ENCODE data around the gene ZNF525. TPM values are rescaled to one million over a fixed set of nuclear protein-coding genes. Genes with fewer than 3 reads are reported as not detected.
"Not testable (repeated sequence)": the region's sequence is repeated elsewhere in the genome, so short reads cannot be mapped to it uniquely, and the experiment has no call there.

The ZNF525 gene
- total and polyA plus RNA-seq, 5 donors: 2.1 to 9.3 (median 6.8) TPM

DNA sequence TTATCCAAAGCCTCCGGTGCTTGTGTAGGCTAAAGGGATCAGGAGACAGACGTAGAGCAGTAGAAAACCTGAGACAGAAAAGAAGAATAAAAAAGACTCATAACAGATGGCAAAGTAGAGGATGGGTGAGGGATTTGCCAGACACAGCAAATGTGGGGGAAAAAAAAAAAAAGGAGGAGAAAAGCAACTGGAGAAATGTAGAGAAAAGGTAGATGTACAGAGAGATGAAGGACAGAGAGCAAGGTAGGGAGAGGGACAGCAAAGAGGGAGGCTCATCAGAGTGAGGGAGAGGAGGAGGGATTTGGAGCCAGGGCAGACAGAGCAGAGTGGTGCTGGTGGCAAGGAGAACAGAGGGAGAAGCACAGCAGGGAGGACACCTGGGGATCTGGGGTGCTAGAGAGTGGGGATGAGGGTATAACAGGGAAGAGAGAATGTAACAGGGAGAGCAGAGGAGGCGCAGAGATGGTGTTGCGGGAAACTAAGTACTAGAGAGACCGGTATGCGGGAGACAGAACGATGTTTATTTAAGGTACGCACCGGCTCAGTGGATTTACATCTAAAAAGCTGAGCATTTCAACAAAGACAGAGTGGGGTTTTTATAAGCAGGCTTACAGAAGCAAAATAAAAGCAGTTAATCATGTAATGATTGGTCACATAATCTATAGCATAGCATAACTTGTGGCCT is 30.5 kb downstream of the ZNF525 start:
- H3K27ac ChIP-seq (ENCODE audit: low read length); intact Hi-C loops (cut with DNase I); H3K27me3 ChIP-seq (ENCODE audit: control insufficient read depth, insufficient read depth); ATAC-seq; H3K9me3 ChIP-seq (ENCODE audit: control insufficient read depth, low read length); DNase-seq; H3K4me1 ChIP-seq (ENCODE audit: control insufficient read depth, insufficient read depth, low read length): not testable (repeated sequence)
- peak overlapping the region; percentile 92 for H3K4me3 ChIP-seq (ENCODE audit: low read length)
- WGBS: 10% methylated on average over 9 of the region's 9 CpGs

DNA sequence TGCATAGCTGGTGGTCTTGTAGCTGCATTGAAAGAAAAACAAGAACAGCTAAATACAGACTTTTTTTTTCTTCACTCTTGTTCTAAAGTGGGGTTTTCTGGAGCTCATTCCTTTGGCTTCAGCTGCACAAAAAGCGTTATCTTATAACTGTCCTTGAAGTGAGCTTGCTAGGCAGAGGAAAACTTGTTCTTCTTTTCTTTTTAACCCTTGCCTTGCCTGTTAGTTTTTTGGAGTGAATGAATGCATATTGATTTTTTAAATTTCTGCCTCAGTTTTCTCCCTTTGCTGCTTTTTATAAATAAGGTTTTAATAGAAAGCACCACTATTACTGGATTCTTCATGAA is 31.0 kb downstream of the ZNF525 start:
- intact Hi-C loops (cut with DNase I): no loop called here

DNA sequence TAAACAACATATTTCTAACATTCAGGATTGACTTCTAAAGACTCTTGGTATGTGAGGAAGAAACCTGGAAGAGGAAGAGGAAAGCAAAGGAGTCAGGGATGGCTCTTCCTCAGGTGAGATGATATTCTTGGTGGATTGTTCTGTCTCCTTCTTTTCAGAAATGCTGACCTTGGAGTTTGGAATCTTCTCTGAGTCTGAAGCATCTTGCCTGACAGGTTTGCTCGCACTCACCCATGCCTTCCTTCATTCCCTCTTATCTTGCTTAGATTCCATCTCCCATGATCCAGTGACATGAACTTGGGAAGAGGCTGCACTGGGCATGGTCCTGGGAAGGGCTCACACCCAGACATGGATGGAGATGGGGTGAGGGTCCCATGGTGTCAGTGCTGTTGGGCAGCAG is 32.4 kb downstream of the ZNF525 start:
- H3K4me3 ChIP-seq (ENCODE audit: low read length); H3K27me3 ChIP-seq (ENCODE audit: control insufficient read depth, insufficient read depth); H3K9me3 ChIP-seq (ENCODE audit: control insufficient read depth, low read length); intact Hi-C loops (cut with DNase I); ATAC-seq; H3K27ac ChIP-seq (ENCODE audit: low read length); DNase-seq; H3K4me1 ChIP-seq (ENCODE audit: control insufficient read depth, insufficient read depth, low read length): not testable (repeated sequence)
- WGBS: 90% methylated on average over 1 of the region's 1 CpG

More for the DNA sequence above, 31.0 kb downstream of the ZNF525 start:
- H3K27ac ChIP-seq (ENCODE audit: low read length): no peak overlapping the region
- H3K4me3 ChIP-seq (ENCODE audit: low read length): no peak overlapping the region
- ATAC-seq: no peak
- no peaks in the 10 kb centered on the region for H3K9me3 ChIP-seq (ENCODE audit: control insufficient read depth, low read length)
- 6% methylated on average over 1 of the region's 1 CpG for WGBS
- DNase-seq: no peak
- no peaks in the 10 kb centered on the region for H3K4me1 ChIP-seq (ENCODE audit: control insufficient read depth, insufficient read depth, low read length)
- H3K27me3 ChIP-seq (ENCODE audit: control insufficient read depth, insufficient read depth): no peaks in the 10 kb centered on the region

DNA sequence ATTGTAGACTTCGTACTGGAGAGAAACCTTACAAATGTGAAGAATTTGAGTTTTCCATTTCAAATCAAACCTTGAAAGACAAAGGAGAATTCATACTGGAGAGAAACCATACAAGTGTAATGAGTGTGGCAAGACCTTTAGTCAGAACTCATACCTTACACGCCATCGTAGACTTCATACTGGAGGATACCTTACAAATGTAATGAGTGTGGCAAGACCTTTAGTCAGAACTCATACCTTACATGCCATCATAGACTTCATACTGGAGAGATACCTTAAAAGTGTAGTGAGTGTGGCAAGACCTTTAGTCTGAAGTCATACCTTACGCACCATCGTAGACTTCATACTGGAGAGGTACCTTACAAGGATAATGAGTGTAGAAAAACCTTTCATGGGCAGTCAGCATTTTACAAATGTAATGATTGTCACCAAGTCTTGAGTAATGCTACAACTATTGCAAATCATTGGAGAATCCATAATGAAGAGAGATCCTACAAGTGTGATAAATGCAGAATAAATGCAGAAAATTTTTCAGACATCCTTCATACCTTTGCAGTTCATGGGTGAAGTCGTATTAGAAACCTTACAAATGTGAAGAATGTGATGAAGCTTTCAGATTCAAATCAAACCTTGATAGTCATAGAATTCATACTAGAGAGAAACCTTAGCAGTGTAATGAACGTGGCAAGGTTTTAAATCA is 44.1 kb downstream of the ZNF525 start:
- no peak overlapping the region for H3K4me3 ChIP-seq (ENCODE audit: low read length)
- 93% methylated on average over 7 of the region's 7 CpGs for WGBS
- intact Hi-C loops (cut with DNase I): no loop called here
- H3K9me3 ChIP-seq (ENCODE audit: control insufficient read depth, low read length): peaks cover 2% of the 10 kb centered on the region
- no peak overlapping the region for H3K27ac ChIP-seq (ENCODE audit: low read length)
- no peak for ATAC-seq
- H3K27me3 ChIP-seq (ENCODE audit: control insufficient read depth, insufficient read depth): no peaks in the 10 kb centered on the region
- DNase-seq: no peak
- no peaks in the 10 kb centered on the region for H3K4me1 ChIP-seq (ENCODE audit: control insufficient read depth, insufficient read depth, low read length)

DNA sequence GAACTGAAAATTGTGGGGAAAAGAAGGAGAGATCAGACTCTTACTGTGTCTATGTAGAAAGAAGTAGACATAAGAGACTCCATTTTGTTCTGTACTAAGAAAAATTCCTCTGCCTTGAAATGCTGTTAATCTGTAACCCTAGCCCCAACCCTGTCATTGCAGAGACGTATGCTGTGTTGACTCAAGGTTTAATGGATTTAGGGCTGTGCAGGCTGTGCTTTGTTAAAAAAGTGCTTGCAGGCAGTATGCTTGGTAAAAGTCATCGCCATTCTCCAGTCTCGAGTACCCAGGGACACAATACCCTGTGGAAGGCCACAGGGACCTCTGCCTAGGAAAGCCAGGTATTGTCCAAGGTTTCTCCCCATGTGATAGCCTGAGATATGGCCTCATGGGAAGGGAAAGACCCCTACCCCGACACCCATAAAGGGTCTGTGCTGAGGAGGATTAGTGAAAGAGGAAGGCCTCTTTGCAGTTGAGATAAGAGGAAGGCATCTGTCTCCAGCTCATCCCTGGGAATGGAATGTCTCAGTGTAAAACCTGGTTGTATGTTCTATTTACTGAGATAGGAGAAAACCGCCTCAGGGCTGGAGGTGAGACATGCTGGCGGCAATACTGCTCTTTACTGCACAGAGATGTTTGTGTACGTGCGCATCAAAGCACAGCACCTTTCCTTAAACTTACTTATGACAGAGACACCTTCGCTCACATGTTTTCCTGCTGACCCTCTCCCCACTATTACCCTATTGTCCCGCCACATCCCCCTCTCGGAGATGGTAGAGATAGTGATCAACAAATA is 55.2 kb downstream of the ZNF525 start:
- H3K4me1 ChIP-seq (ENCODE audit: control insufficient read depth, insufficient read depth, low read length); H3K27me3 ChIP-seq (ENCODE audit: control insufficient read depth, insufficient read depth); DNase-seq; H3K9me3 ChIP-seq (ENCODE audit: control insufficient read depth, low read length); H3K4me3 ChIP-seq (ENCODE audit: low read length); ATAC-seq; H3K27ac ChIP-seq (ENCODE audit: low read length): not testable (repeated sequence)
- WGBS: 61% methylated on average over 11 of the region's 11 CpGs
- intact Hi-C loops (cut with DNase I): loop anchor here in 2 of 4 donors (10.0 kb wide), 2 partner anchors 94 to 324 kb away; no protein-coding TSS in a partner anchor

DNA sequence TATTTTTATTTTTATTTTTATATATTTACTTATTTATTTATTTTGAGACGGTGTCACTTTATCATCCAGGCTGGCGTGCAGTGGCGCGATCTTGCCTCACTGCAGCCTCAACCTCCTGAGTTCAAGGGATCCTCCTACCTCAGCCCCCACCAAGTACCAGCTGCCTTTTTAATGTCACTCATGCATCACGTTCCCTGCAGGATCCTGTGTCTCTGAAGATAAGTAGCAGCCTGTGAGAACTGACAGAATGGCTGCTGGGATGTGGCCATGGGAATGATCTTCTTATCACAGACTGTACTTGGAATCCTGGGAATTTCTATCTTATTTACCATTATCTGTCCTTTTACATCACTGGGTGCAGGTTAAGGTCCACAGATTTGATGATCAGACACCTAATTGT is 57.0 kb downstream of the ZNF525 start:
- H3K27me3 ChIP-seq (ENCODE audit: control insufficient read depth, insufficient read depth): no peaks in the 10 kb centered on the region
- intact Hi-C loops (cut with DNase I): loop anchor here in 2 of 4 donors (10.0 kb wide), 2 partner anchors 92 to 322 kb away; no protein-coding TSS in a partner anchor
- no peaks in the 10 kb centered on the region for H3K9me3 ChIP-seq (ENCODE audit: control insufficient read depth, low read length)
- H3K4me3 ChIP-seq (ENCODE audit: low read length): no peak overlapping the region
- no peak for ATAC-seq
- WGBS: 59% methylated on average over 5 of the region's 5 CpGs
- no peak for DNase-seq
- H3K27ac ChIP-seq (ENCODE audit: low read length): no peak overlapping the region
- peaks cover 1% of the 10 kb centered on the region for H3K4me1 ChIP-seq (ENCODE audit: control insufficient read depth, insufficient read depth, low read length)

DNA sequence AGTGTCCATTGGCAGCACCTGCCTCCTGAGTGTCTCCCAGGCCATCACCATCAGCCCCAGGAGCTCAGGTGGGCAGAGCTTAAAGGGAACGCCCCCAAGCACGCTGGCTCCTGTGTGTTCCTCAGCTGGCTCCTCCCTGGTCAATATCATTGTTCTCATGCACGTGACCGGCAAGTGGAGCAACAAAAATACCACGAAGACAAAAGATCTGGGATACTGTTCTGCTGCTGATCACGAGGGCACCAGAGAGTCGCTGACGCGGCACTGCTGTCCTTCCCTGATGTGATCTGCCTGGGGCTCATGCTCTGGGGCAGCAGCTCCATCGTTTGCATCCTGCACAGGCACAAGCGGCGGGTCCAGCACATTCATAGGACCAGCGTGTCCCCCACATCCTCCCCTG is 57.6 kb downstream of the ZNF525 start:
- not testable (repeated sequence) for H3K4me3 ChIP-seq (ENCODE audit: low read length); H3K9me3 ChIP-seq (ENCODE audit: control insufficient read depth, low read length); DNase-seq; H3K4me1 ChIP-seq (ENCODE audit: control insufficient read depth, insufficient read depth, low read length); H3K27ac ChIP-seq (ENCODE audit: low read length); H3K27me3 ChIP-seq (ENCODE audit: control insufficient read depth, insufficient read depth)
- 8% methylated on average over 4 of the region's 13 CpGs for WGBS
- ATAC-seq: peak; percentile 43 to 48
- intact Hi-C loops (cut with DNase I): loop anchor here in 2 of 4 donors (10.0 kb wide), 2 partner anchors 92 to 322 kb away; no protein-coding TSS in a partner anchor

DNA sequence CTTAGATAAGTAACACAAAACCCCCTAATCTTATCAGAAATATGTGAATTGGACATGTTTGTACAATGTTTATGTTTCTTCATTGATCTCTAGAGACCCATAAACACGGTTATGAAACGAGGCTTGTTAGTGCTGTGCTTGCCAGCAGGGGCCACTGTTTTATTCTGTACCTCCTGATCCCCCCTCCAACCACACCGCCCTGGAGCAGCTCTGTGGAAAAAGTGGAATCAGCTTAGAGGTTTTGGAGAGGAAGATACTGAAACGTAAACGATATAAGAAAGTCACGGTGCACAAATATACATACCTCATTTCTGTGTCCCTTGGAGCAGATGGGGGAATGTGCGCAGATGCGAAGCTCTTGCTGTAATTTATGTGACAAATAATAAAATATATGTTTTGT is 58.2 kb downstream of the ZNF525 start:
- not testable (repeated sequence) for DNase-seq; H3K27me3 ChIP-seq (ENCODE audit: control insufficient read depth, insufficient read depth); H3K9me3 ChIP-seq (ENCODE audit: control insufficient read depth, low read length); H3K27ac ChIP-seq (ENCODE audit: low read length); H3K4me3 ChIP-seq (ENCODE audit: low read length); H3K4me1 ChIP-seq (ENCODE audit: control insufficient read depth, insufficient read depth, low read length)
- intact Hi-C loops (cut with DNase I): loop anchor here in 2 of 4 donors (10.0 kb wide), 2 partner anchors 91 to 321 kb away; no protein-coding TSS in a partner anchor
- 30% methylated on average over 8 of the region's 8 CpGs for WGBS
- peak; percentile 69 to 76 for ATAC-seq

DNA sequence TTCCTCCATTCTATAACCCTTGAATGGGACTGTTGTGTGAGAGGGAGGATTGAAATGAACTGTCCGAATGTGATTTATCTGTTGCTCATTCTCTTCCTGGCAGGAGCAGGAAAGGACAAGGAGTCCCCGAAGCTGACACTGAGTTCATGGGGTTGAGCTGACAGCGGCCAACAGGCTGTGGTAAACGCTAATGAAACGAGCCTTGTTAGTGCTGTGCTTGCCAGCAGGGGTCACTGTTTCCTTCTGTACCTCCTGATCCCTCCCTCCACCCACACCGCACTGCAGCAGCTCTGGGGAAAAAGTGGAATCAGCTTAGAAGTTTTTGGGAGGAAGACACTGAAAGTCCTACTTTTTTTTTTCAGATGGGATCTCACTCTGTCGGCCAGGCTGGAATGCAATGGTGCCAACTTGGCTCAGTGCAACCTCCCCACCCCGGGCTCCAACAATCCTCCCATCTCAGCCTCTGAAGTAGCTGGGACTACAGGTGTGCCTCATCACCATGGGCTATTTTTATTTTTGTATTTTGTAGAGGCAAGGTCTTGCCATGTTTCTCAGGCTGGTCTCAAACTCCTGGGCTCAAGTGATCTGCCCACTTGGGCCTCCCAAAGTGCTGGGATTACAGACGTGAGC is 59.6 kb downstream of the ZNF525 start:
- H3K9me3 ChIP-seq (ENCODE audit: control insufficient read depth, low read length): no peaks in the 10 kb centered on the region
- no peak overlapping the region for H3K4me3 ChIP-seq (ENCODE audit: low read length)
- intact Hi-C loops (cut with DNase I): loop anchor here in 2 of 4 donors (10.0 kb wide), 2 partner anchors 90 to 320 kb away; no protein-coding TSS in a partner anchor
- no peak overlapping the region for H3K27ac ChIP-seq (ENCODE audit: low read length)
- H3K4me1 ChIP-seq (ENCODE audit: control insufficient read depth, insufficient read depth, low read length): peaks cover 1% of the 10 kb centered on the region
- WGBS: 20% methylated on average over 9 of the region's 9 CpGs
- no peaks in the 10 kb centered on the region for H3K27me3 ChIP-seq (ENCODE audit: control insufficient read depth, insufficient read depth)
- peak; percentile 90 to 92 for ATAC-seq
- peak; percentile 75 to 88 (median 81) for DNase-seq

DNA sequence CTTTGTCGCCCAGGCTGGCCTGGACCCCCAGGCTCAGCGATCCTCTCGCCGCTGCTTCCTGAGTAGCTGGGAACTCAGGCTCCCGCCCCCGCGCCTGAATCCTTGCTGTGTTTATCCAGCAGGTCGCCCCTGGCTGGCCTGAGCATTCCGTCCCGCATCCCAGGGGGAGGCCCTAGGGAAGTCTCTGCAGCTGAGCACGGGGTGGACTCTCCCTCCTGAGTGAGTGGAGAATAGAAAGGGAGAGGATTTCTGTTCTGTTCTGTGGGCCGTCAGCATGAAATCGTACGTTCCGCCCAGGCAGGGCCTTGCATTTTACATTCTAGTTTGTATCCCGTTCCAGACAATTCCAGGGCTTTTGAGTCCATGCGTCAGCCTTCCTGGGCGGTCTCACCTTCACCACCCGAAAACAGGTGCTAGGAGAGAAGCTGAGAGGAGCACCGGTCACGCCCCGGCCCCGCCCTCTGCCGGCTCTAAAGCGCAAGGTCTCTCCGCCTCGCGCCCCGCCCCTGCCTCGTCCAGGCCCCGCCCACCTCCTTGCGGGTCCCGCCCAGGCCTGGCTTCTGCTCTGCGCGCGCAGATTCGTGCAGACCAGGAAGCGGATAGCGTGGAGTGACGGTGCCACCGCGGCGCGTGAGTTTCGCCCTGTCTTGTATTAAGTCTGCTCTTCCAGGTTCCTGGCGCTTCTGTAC is 66.0 kb downstream of the ZNF525 start, which contains the start of gene ZNF761:
Gene ZNF761, plus strand, starts transcription at position 586 of the 689 bp plus-strand sequence. CDS start 15,285 bp downstream, outside the sequence.
- Histone ChIP-seq H3K4me3 (ENCODE audit: low read length) (peak within 1 kb of the TSS; percentile 73), H3K9me3 (ENCODE audit: control insufficient read depth, low read length) (no peaks in the 10 kb centered on the region), H3K4me1 (ENCODE audit: control insufficient read depth, insufficient read depth, low read length) (no peaks in the 10 kb centered on the region), H3K27ac (ENCODE audit: low read length) (peak within 1 kb of the TSS; percentile 49), H3K27me3 (ENCODE audit: control insufficient read depth, insufficient read depth) (no peaks in the 10 kb centered on the region)
- 1% methylated on average over 46 of the region's 46 CpGs for WGBS
- intact Hi-C loops (cut with DNase I): no loop called here
- DNase-seq (peak; percentile 95 to 98 (median 98)), ATAC-seq (peak; percentile 100)

Measured in right cardiac atrium (tissue), 5 donors.